Spleen (tissue), 7 donors: ENCODE measurements around the gene QRSL1.

Experiments
- POLR2A ChIP-seq, 3 donors: fragments of 450-650 bp; IDR thresholded peaks; one replicate each; pipeline ENCODE4 v1.5.1; 2017; ENCODE audit warnings: antibody characterized with exemption in 3 of 3, mild to moderate bottlenecking in 1 of 3
- TF ChIP-seq, protein P1 (sequence below), 11 experiments: fragments of 200-600 bp in 7 of 11; fragments of 450-650 bp in 4 of 11; sonication (generic) in 4 of 11; IDR thresholded peaks in 8 of 11; conservative IDR thresholded peaks in 3 of 11; 1 replicate in 7 of 11; 2 replicates in 4 of 11; pipeline versions ENCODE4 v1.4.0 to v1.8.0; 2016 to 2021; ENCODE audit warnings: antibody characterized with exemption in 11 of 11, inconsistent platforms in 4 of 11, mild to moderate bottlenecking in 1 of 11
- donor health status: DM: no; HTN: no; CAD: no; lungs with moderate emphysema.
- donor health status: DM: no; HTN: no; CAD: no.
- donor health status: DM: no; HTN: no; CAD: no.

GRCh38 chr6:106671651-106672050, 42.3 kb downstream of the QRSL1 start:
- TF ChIP-seq POLR2A (IDR thresholded peaks at IDR 0.05) = no peak
- TF ChIP-seq, protein P1, sequence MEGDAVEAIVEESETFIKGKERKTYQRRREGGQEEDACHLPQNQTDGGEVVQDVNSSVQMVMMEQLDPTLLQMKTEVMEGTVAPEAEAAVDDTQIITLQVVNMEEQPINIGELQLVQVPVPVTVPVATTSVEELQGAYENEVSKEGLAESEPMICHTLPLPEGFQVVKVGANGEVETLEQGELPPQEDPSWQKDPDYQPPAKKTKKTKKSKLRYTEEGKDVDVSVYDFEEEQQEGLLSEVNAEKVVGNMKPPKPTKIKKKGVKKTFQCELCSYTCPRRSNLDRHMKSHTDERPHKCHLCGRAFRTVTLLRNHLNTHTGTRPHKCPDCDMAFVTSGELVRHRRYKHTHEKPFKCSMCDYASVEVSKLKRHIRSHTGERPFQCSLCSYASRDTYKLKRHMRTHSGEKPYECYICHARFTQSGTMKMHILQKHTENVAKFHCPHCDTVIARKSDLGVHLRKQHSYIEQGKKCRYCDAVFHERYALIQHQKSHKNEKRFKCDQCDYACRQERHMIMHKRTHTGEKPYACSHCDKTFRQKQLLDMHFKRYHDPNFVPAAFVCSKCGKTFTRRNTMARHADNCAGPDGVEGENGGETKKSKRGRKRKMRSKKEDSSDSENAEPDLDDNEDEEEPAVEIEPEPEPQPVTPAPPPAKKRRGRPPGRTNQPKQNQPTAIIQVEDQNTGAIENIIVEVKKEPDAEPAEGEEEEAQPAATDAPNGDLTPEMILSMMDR (IDR thresholded peaks at IDR 0.05 in 8 of 11, conservative IDR thresholded peaks at IDR 0.05 in 3 of 11) = no peak
